WTC11 (cell line): ENCODE data around the gene S100A12.

Source experiments
- ATF1 ChIP-seq: sonication (generic); formaldehyde crosslinking; IDR thresholded peaks from 2 replicates; pipeline ENCODE4 v1.8.1; 2023; ENCODE audit warnings: mild to moderate bottlenecking, moderate library complexity, missing genetic modification reagents
- ATF2 ChIP-seq: sonication (generic); formaldehyde crosslinking; IDR thresholded peaks from 2 replicates; pipeline ENCODE4 v1.8.1; 2022; ENCODE audit warnings: low read depth, missing genetic modification reagents, borderline replicate concordance
- CTCF ChIP-seq: fragments of 200-600 bp; IDR thresholded peaks from 2 replicates; pipeline ENCODE4 v1.8.0; 2022; ENCODE audit warnings: antibody characterized with exemption
- E2F4 ChIP-seq: sonication (generic); formaldehyde crosslinking; IDR thresholded peaks from 2 replicates; pipeline ENCODE4 v1.8.1; 2022; ENCODE audit warnings: low read depth, mild to moderate bottlenecking, moderate library complexity, missing genetic modification reagents, borderline replicate concordance
- HMGXB4 ChIP-seq: sonication (generic); formaldehyde crosslinking; IDR thresholded peaks from 2 replicates; pipeline ENCODE4 v1.8.1; 2023; ENCODE audit warnings: mild to moderate bottlenecking, moderate library complexity, missing genetic modification reagents
- MAX ChIP-seq: sonication (generic); formaldehyde crosslinking; IDR thresholded peaks from 2 replicates; pipeline ENCODE4 v1.8.0; 2022; ENCODE audit warnings: mild to moderate bottlenecking, missing genetic modification reagents
- MYBL2 ChIP-seq: sonication (generic); formaldehyde crosslinking; IDR thresholded peaks from 2 replicates; pipeline ENCODE4 v1.8.1; 2023; ENCODE audit warnings: mild to moderate bottlenecking, moderate library complexity, missing genetic modification reagents
- PRDM15 ChIP-seq: sonication (generic); formaldehyde crosslinking; IDR thresholded peaks from 2 replicates; pipeline ENCODE4 v1.8.0; 2022; ENCODE audit warnings: missing genetic modification reagents
- TP53 ChIP-seq: sonication (generic); formaldehyde crosslinking; IDR thresholded peaks from 2 replicates; pipeline ENCODE4 v1.8.1; 2023; ENCODE audit warnings: mild to moderate bottlenecking, missing genetic modification reagents
- USF1 ChIP-seq: sonication (generic); formaldehyde crosslinking; IDR thresholded peaks from 2 replicates; pipeline ENCODE4 v1.8.0; 2022; ENCODE audit warnings: mild to moderate bottlenecking, missing genetic modification reagents
- USF2 ChIP-seq: sonication (generic); formaldehyde crosslinking; IDR thresholded peaks from 2 replicates; pipeline ENCODE4 v1.8.1; 2023; ENCODE audit warnings: mild to moderate bottlenecking, missing genetic modification reagents, moderate library complexity
- ZNF263 ChIP-seq: sonication (generic); formaldehyde crosslinking; IDR thresholded peaks from 2 replicates; pipeline ENCODE4 v1.8.1; 2022; ENCODE audit warnings: low read depth, mild to moderate bottlenecking, moderate library complexity, missing genetic modification reagents
- ZNF317 ChIP-seq: sonication (generic); formaldehyde crosslinking; IDR thresholded peaks from 2 replicates; pipeline ENCODE4 v1.8.1; 2023; ENCODE audit warnings: low read depth, mild to moderate bottlenecking, moderate library complexity, missing genetic modification reagents, borderline replicate concordance

GRCh38 chr1:153395136-153395685, 19.8 kb upstream of the S100A12 start:
- no peak for TF ChIP-seq CTCF
- TF ChIP-seq USF2 (CRISPR knock-in tag), result no peak
- no peak for TF ChIP-seq MAX
- TF ChIP-seq PRDM15 (CRISPR knock-in tag), result no peak
- TF ChIP-seq MYBL2, result no peak
- TF ChIP-seq HMGXB4 (CRISPR knock-in tag), result no peak
- no peak for TF ChIP-seq ATF2 (CRISPR knock-in tag)
- no peak for TF ChIP-seq E2F4 (CRISPR knock-in tag)
- TF ChIP-seq ATF1 (CRISPR knock-in tag), result no peak
- no peak for TF ChIP-seq ZNF317 (CRISPR knock-in tag)
- TF ChIP-seq ZNF263, result no peak
- TF ChIP-seq TP53, result no peak
- TF ChIP-seq USF1, result no peak
